Dendritic cell treated with granulocyte-macrophage colony-stimulating factor and Interleukin-4, amounts not matched to agents 40 ng/mL and 50 ng/mL, for 4 days (primary cell): ENCODE measurements around the gene ALDH1L2.

Experiments
- H3K27ac Mint-ChIP-seq: one replicate; pipeline ENCODE4 v1.8.0; 2022; ENCODE audit warnings: mild to moderate bottlenecking, mixed read lengths
- H3K27me3 Mint-ChIP-seq: one replicate; pipeline ENCODE4 v1.8.0; 2022; ENCODE audit warnings: mild to moderate bottlenecking, mixed read lengths
- H3K36me3 Mint-ChIP-seq: one replicate; pipeline ENCODE4 v1.8.0; 2022; ENCODE audit warnings: low read depth, mixed read lengths
- H3K4me1 Mint-ChIP-seq: one replicate; pipeline ENCODE4 v1.8.0; 2022; ENCODE audit warnings: low read depth, mixed read lengths
- H3K4me3 Mint-ChIP-seq: one replicate; pipeline ENCODE4 v1.8.0; 2022; ENCODE audit warnings: mild to moderate bottlenecking, moderate library complexity, mixed read lengths
- H3K9me3 Mint-ChIP-seq: one replicate; pipeline ENCODE4 v1.8.0; 2022; ENCODE audit warnings: mixed read lengths
- intact Hi-C: fragments of 100-400 bp; cut with micrococcal nuclease; formaldehyde crosslinking; loops from one replicate; pipeline ENCODE4 v1.15.0; 2022

The ALDH1L2 gene

DNA sequence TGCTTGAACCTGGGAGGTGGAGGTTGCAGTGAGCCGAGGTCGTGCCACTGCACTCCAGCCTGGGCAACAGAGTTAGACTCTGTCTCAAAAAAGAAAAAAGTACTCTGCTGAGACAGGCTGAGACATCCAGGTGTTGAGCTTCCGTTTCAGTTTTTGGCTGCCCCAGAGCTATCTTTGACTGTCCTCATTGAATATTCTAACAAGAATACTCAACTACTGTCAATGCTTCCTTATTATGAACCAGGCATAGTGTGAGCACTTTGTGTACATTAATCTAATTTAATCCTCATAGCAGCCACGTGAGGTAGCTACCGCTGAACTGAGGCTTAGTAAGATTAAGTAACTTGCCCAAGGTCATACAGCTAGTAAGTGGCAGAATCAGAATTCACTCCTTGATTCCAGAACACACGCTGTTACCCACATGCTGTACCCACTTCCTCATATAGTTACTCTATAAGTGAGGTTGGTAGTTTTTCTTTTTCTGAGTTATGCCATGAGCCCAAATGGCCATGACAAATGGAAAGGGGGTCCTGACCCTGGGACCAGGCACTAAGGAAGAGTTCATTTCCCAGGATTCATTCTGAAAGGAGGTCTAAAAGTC, 11.3 kb downstream of the ALDH1L2 start:
- intact Hi-C loops: no loop called here
- no peaks in the 10 kb centered on the region for H3K4me1 Mint-ChIP-seq
- no peak overlapping the region for H3K4me3 Mint-ChIP-seq
- no peaks in the 10 kb centered on the region for H3K9me3 Mint-ChIP-seq
- no peaks in the 10 kb centered on the region for H3K27me3 Mint-ChIP-seq
- peaks cover 5% of the 10 kb centered on the region for H3K36me3 Mint-ChIP-seq
- no peak overlapping the region for H3K27ac Mint-ChIP-seq

DNA sequence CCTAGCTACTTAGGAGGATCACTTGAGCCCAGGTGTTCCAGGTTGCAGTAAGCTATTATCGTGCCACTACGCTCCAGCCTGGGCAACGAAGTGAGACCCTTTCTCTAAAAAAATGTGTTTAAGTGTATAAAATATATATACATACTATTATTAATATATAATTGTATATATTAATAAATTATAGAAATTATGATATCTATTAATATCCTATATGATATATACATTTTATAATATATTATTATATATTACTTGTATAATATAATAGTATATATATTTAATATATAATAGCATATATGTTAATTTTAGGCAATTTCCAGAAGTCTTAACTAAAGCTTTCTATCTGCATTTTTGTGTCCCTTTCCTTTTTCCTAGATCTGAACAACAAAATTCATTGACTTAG, 12.3 kb downstream of the ALDH1L2 start:
- H3K9me3 Mint-ChIP-seq: no peaks in the 10 kb centered on the region
- H3K4me1 Mint-ChIP-seq: no peaks in the 10 kb centered on the region
- H3K27ac Mint-ChIP-seq: no peak overlapping the region
- intact Hi-C loops: no loop called here
- H3K27me3 Mint-ChIP-seq: no peaks in the 10 kb centered on the region
- H3K4me3 Mint-ChIP-seq: no peak overlapping the region
- H3K36me3 Mint-ChIP-seq: peaks cover 5% of the 10 kb centered on the region

DNA sequence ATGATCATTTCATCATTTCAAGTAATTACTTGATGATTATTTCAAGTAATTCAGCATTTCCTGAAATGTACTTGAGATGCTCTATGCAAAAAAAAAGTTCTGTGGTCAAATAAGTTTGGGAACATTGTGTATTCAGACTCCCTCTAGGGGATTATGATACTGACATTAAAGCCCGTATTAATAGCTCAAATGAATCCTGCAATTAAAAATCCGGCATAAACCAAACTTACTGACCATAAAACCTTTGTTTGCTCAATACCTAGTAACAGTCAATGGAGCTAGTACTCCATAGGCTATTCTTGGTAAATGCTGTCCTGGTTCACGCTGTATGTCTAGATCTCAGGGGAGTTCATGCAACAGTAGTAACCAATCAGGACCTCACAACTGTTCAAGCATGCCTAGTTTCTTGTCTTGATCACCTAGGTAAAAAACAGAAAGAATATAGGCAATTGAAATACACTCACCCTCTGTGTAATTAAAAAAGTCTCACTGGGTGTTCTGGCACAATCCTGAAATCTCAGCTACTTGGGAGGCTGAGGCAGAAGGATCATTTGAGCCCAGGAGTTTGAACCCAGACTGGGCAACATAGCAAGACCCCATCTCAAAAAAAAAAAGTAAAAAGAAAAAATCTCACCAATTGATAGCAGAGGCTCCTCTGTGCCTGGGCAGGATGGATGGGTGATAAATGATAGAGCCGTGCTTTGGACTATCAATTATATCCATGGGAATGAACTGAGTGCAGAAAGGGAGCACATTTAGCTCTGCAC, 14.1 kb downstream of the ALDH1L2 start:
- H3K27ac Mint-ChIP-seq: no peak overlapping the region
- peaks cover 5% of the 10 kb centered on the region for H3K36me3 Mint-ChIP-seq
- intact Hi-C loops: no loop called here
- no peaks in the 10 kb centered on the region for H3K9me3 Mint-ChIP-seq
- H3K27me3 Mint-ChIP-seq: no peaks in the 10 kb centered on the region
- H3K4me1 Mint-ChIP-seq: no peaks in the 10 kb centered on the region
- no peak overlapping the region for H3K4me3 Mint-ChIP-seq

DNA sequence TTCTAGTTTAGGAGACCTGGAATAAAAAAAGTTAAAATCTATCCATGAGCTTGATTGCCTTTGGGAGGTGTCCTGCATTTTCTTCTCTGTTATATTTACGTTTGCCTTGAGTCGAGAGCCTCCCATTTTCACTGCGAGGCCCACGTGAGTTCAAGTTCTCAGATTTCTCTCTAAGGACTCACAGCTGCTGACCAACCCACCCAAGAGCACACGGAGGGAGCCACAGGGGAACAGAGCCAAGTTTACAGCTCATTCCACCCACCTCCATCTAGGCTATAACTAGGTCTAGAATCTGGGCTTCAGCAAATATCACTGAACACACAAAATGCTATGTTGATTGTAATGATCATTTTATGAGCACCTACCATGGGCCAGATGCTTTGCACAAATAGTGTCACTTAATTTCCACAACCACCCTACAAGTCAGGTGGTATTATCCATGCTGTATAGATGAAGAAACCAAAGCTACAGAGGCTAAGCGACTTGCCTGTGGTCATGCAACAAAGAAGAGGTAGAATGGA, 16.7 kb downstream of the ALDH1L2 start:
- no peaks in the 10 kb centered on the region for H3K9me3 Mint-ChIP-seq
- intact Hi-C loops: no loop called here
- H3K4me3 Mint-ChIP-seq: no peak overlapping the region
- H3K36me3 Mint-ChIP-seq: peaks cover 5% of the 10 kb centered on the region
- H3K27me3 Mint-ChIP-seq: no peaks in the 10 kb centered on the region
- no peaks in the 10 kb centered on the region for H3K4me1 Mint-ChIP-seq
- H3K27ac Mint-ChIP-seq: no peak overlapping the region

DNA sequence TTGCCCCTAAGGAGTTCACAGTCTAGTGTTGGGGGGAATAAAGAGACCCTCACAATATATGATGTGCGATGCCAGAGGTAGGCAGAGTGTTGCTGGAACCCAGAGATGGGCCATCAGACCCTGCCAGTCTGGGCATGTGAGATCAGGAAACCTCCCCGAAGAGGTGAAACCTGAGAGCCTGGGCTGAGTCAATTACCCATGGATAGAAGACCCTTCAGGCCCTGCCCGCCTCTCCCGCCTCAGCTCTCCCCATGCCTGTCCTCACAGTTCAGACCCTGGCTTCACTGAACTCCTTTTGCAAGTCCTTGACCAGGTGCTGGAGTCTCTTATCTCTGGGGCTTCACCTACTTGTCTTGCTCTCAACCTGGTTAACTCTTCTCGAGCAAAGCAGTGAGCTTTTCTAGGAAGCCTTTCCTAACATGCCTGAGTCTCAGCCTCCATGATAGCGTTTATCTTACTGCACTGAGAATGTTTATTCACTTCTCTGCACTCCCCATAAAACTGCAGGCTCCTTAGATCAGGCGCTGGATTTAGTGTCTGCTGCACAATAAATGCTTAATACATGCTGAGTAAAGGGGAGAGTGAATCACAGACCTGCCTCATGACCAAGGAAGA, 19.6 kb downstream of the ALDH1L2 start:
- Mint-ChIP-seq H3K36me3 (no peaks in the 10 kb centered on the region), H3K4me1 (peaks cover 6% of the 10 kb centered on the region), H3K4me3 (no peak overlapping the region), H3K27ac (no peak overlapping the region), H3K9me3 (no peaks in the 10 kb centered on the region), H3K27me3 (no peaks in the 10 kb centered on the region)
- intact Hi-C loops: no loop called here

DNA sequence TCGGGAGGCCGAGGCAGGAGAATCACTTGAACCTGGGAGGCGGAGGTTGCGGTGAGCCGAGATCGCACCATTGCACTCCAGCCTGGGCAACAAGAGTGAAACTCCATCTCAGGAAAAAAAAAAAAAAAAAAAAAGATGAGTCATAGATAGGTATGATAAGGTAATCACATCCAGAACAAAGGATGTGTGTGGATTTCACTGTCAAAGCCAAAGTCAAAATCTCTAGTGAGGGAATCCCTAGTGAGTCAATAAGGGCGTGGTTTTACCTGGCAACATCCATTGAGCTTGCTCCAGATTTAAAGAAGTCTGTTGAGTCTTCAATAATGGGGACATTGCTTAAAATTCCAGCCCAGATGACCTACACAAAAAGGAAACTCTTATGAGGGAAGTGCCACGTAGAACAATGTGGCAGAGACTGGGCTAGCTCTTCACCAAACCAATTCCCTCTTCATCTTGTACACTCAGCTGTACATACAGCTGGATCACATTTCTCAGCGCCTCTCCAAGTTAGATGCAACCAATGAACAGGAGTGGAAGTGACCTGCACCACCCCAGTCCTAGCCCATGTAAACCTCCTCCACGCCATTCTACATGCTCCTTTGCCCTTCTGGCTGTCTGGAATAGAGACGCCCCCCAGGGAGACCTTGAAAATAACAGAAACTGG, 23.4 kb downstream of the ALDH1L2 start:
- H3K4me3 Mint-ChIP-seq: no peak overlapping the region
- H3K27me3 Mint-ChIP-seq: no peaks in the 10 kb centered on the region
- H3K9me3 Mint-ChIP-seq: peaks cover 15% of the 10 kb centered on the region
- peaks cover 6% of the 10 kb centered on the region for H3K4me1 Mint-ChIP-seq
- intact Hi-C loops: no loop called here
- no peak overlapping the region for H3K27ac Mint-ChIP-seq
- H3K36me3 Mint-ChIP-seq: peaks cover 9% of the 10 kb centered on the region

DNA sequence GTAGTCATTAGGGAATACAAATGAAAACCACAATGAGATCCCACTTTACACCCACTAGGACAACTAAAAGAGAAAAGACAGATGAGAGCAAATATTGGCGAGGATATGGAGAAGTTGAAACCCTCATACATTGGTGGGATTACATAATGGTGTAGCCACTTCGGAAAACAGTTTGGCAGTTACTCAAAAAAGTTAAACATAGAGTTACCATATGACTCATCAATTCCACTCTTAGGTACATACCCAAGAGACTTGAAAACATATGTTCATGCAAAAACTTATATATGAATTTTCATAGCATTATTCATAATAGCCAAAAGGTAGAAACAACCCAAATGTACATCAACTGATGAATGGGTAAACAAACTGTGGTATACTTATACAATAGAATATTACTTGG, 27.1 kb downstream of the ALDH1L2 start:
- Mint-ChIP-seq H3K27me3 (no peaks in the 10 kb centered on the region), H3K4me1 (peaks cover 13% of the 10 kb centered on the region), H3K27ac (no peak overlapping the region), H3K9me3 (peaks cover 28% of the 10 kb centered on the region), H3K4me3 (no peak overlapping the region), H3K36me3 (peaks cover 21% of the 10 kb centered on the region)
- intact Hi-C loops: loop anchor here (10.0 kb wide), 2 partner anchors 102 to 182 kb away; partner anchors contain the start of gene SLC41A2

DNA sequence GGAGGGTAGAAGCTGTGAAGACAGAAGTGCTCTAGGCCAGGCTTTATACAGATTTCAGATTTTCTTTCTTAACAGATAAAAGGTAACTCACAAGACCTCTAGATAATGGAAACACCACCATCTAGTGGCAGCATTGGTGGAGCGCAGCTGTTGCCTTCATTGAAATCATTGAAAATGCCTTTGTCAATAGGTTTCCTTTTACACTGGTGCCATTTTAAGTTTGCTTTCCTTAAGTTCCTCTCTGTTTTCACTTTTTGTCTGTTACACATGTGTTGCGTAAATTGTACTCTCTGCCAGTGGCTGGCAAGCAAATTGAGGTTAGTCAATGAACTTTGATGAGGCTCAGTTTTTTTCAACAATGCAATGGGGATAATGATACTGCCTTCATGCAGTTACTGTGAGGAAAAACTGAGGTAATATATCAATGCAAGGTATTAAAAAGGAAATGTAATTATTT, 31.1 kb downstream of the ALDH1L2 start:
- H3K9me3 Mint-ChIP-seq: peaks cover 28% of the 10 kb centered on the region
- intact Hi-C loops: loop anchor here (2.0 to 10.0 kb wide), 4 partner anchors 98 to 672 kb away; partner anchors contain the start of gene SLC41A2

DNA sequence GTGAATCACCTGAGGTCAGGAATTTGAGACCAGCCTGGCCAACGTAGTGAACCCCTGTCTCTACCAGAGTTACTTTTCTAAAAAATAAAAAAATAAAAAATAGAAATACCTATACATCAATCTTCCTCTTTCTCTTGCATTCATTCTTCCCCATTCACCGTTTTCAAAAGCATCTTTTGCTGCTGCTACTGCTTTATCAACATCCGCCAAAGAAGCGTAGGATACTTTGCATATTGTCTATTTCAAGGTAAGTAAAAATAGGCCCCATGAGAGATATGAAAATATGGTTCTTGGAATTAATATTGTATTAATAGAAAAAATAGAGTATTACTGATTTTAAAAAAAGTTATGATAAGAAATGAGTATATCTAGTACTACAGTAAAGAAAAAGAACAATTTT, 32.3 kb downstream of the ALDH1L2 start:
- intact Hi-C loops: loop anchor here (2.0 to 10.0 kb wide), 4 partner anchors 97 to 671 kb away; partner anchors contain the start of gene SLC41A2
- Mint-ChIP-seq H3K27me3 (no peaks in the 10 kb centered on the region), H3K27ac (no peak overlapping the region)

More for the DNA sequence above, 31.1 kb downstream of the ALDH1L2 start:
- Mint-ChIP-seq H3K4me1 (peaks cover 6% of the 10 kb centered on the region), H3K27me3 (no peaks in the 10 kb centered on the region), H3K36me3 (peaks cover 29% of the 10 kb centered on the region), H3K4me3 (no peak overlapping the region), H3K27ac (no peak overlapping the region)

DNA sequence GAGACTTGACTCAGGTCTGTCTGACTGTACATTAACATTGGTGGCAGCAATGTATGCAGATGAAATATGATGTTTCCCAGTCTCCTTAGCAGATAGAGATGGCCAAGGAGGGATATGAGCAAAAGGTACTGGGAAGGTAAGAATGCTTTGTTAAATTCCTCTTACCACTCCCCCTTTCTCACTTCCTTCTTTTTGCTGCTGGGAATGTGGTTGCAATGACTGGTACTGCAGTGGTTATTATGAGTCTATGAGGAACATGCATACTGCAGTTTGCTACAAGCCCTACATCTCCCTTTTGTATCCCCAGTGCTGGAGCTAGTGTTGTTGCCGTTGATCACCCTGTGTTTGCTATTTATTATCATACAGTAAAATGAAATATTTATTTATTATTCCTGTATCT, 35.9 kb downstream of the ALDH1L2 start:
- H3K36me3 Mint-ChIP-seq: peaks cover 12% of the 10 kb centered on the region

More for the DNA sequence above, 32.3 kb downstream of the ALDH1L2 start:
- Mint-ChIP-seq H3K9me3 (peaks cover 31% of the 10 kb centered on the region), H3K4me1 (peaks cover 6% of the 10 kb centered on the region), H3K4me3 (no peak overlapping the region), H3K36me3 (peaks cover 32% of the 10 kb centered on the region)

DNA sequence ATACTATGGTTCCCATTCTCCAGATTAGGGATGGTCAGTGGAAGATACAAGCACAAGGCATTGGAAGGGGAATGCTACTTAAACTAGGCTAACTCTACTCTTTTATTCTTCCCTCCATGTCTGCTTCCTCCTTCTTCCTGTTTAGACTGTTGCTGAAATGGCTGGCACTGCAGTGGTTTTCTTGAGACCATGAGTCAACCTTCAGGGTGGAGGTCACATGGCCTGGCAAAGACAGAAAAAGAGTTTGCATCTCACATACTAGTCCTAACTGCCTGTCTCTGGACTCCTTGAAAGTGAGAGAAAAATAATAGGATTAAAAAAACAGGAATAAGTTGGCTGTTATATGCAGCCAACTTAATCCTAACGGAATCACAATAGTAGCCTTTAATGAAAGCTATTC, 37.0 kb downstream of the ALDH1L2 start:
- H3K27ac Mint-ChIP-seq: no peak overlapping the region
- no peaks in the 10 kb centered on the region for H3K4me1 Mint-ChIP-seq
- H3K9me3 Mint-ChIP-seq: peaks cover 8% of the 10 kb centered on the region
- no peak overlapping the region for H3K4me3 Mint-ChIP-seq
- no peaks in the 10 kb centered on the region for H3K27me3 Mint-ChIP-seq
- H3K36me3 Mint-ChIP-seq: peaks cover 12% of the 10 kb centered on the region
- intact Hi-C loops: loop anchor here (10.0 kb wide), 2 partner anchors 53 to 153 kb away; no protein-coding TSS in a partner anchor

More for the DNA sequence above, 35.9 kb downstream of the ALDH1L2 start:
- Mint-ChIP-seq H3K4me1 (peaks cover 5% of the 10 kb centered on the region), H3K9me3 (peaks cover 8% of the 10 kb centered on the region), H3K27me3 (no peaks in the 10 kb centered on the region), H3K4me3 (no peak overlapping the region), H3K27ac (no peak overlapping the region)
- intact Hi-C loops: loop anchor here (10.0 kb wide), 2 partner anchors 54 to 154 kb away; no protein-coding TSS in a partner anchor

DNA sequence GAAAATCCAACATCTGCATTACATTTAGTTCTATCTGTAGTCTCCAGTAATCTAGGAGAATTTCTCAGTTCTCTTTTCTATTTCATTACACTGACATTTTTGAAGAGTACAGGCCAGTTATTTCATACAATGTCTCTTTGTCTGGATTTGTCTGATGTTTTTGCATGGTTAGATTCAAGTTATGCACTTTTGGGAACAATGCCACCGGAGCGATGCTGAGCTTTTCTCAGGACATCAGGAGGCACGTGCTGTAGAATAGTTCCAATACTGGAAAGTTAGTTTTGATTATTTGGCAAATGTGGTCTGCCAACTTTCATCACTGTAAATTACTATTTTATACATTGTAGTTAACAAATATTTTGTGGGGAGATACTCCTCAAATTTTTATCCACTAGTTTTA, 43.1 kb downstream of the ALDH1L2 start:
- peaks cover 6% of the 10 kb centered on the region for H3K4me1 Mint-ChIP-seq
- H3K36me3 Mint-ChIP-seq: peaks cover 7% of the 10 kb centered on the region
- no peak overlapping the region for H3K27ac Mint-ChIP-seq
- intact Hi-C loops: loop anchor here (10.0 kb wide), 2 partner anchors 46 to 146 kb away; no protein-coding TSS in a partner anchor
- H3K9me3 Mint-ChIP-seq: no peaks in the 10 kb centered on the region
- no peak overlapping the region for H3K4me3 Mint-ChIP-seq
- H3K27me3 Mint-ChIP-seq: no peaks in the 10 kb centered on the region

DNA sequence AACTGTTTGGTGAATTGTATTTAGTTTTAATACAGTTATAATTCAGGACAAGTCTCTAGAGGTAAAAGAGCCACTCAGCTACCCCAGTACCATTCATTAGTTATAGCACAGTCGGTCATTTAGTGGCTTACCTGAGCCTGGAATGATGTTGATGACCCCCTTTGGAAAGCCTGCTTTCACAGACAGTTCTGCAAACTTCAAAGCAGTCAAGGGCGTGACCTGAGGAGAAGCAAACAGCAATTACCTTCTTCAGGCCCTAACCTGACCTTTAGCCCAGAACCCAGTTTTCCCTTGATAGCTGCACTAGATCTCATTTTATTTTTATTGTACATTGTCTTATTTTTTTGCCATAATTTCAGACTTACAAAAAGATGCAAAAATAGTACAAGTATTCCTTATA, 43.8 kb downstream of the ALDH1L2 start:
- H3K4me1 Mint-ChIP-seq: peaks cover 6% of the 10 kb centered on the region
- H3K36me3 Mint-ChIP-seq: peaks cover 7% of the 10 kb centered on the region
- no peaks in the 10 kb centered on the region for H3K9me3 Mint-ChIP-seq
- no peak overlapping the region for H3K27ac Mint-ChIP-seq
- H3K4me3 Mint-ChIP-seq: no peak overlapping the region
- no peaks in the 10 kb centered on the region for H3K27me3 Mint-ChIP-seq
- intact Hi-C loops: loop anchor here (10.0 kb wide), 2 partner anchors 46 to 146 kb away; no protein-coding TSS in a partner anchor
